Measurements from ENCODE around the gene MTARC1.

Gene MTARC1

GRCh38 chr1:220768126-220768601 is 18.5 kb upstream of the MTARC1 start:
- in situ Hi-C loops (cut with MboI; ENCODE audit: low sequenced_read_pairs, unreplicated experiment) = no loop called here
- no peak for DNase-seq (ENCODE audit: low spot score)
- no peak for TF ChIP-seq CTCF (IDR thresholded peaks at IDR 0.05; ENCODE audit: borderline replicate concordance, control extremely low read depth, extremely low read depth, insufficient read depth, missing control alignments)

GRCh38 chr1:220769205-220769604 is 17.5 kb upstream of the MTARC1 start:
- no peak for DNase-seq (ENCODE audit: low spot score)
- in situ Hi-C loops (cut with MboI; ENCODE audit: low sequenced_read_pairs, unreplicated experiment) = no loop called here
- no peak for TF ChIP-seq CTCF (IDR thresholded peaks at IDR 0.05; ENCODE audit: borderline replicate concordance, control extremely low read depth, extremely low read depth, insufficient read depth, missing control alignments)

GRCh38 chr1:220770245-220770913 is 16.3 kb upstream of the MTARC1 start:
- TF ChIP-seq CTCF (IDR thresholded peaks at IDR 0.05; ENCODE audit: borderline replicate concordance, control extremely low read depth, extremely low read depth, insufficient read depth, missing control alignments) = no peak
- in situ Hi-C loops (cut with MboI; ENCODE audit: low sequenced_read_pairs, unreplicated experiment) = loop anchor here (10.0 kb wide), 1 partner anchor 86 kb away; no protein-coding TSS in a partner anchor
- peak; percentile 68 for DNase-seq (ENCODE audit: low spot score)

- no peak for DNase-seq (ENCODE audit: low spot score)
- no peak for TF ChIP-seq CTCF (IDR thresholded peaks at IDR 0.05; ENCODE audit: borderline replicate concordance, control extremely low read depth, extremely low read depth, insufficient read depth, missing control alignments)
- in situ Hi-C loops (cut with MboI; ENCODE audit: low sequenced_read_pairs, unreplicated experiment) = loop anchor here (10.0 kb wide), 1 partner anchor 88 kb away; no protein-coding TSS in a partner anchor
These were observed 13.9 kb upstream of the MTARC1 start for GRCh38 chr1:220772846-220773245.

GRCh38 chr1:220775240-220775853 is 11.4 kb upstream of the MTARC1 start:
- in situ Hi-C loops (cut with MboI; ENCODE audit: low sequenced_read_pairs, unreplicated experiment) = loop anchor here (10.0 to 25.0 kb wide), 3 partner anchors 91 to 938 kb away; no protein-coding TSS in a partner anchor

GRCh38 chr1:220776254-220776653 is 10.5 kb upstream of the MTARC1 start:
- TF ChIP-seq CTCF (IDR thresholded peaks at IDR 0.05; ENCODE audit: borderline replicate concordance, control extremely low read depth, extremely low read depth, insufficient read depth, missing control alignments) = no peak
- in situ Hi-C loops (cut with MboI; ENCODE audit: low sequenced_read_pairs, unreplicated experiment) = loop anchor here (10.0 to 25.0 kb wide), 3 partner anchors 91 to 939 kb away; no protein-coding TSS in a partner anchor
- no peak for DNase-seq (ENCODE audit: low spot score)

More at GRCh38 chr1:220775240-220775853, 11.4 kb upstream of the MTARC1 start:
- peak; percentile 62 for TF ChIP-seq CTCF (IDR thresholded peaks at IDR 0.05; ENCODE audit: borderline replicate concordance, control extremely low read depth, extremely low read depth, insufficient read depth, missing control alignments)
- DNase-seq (ENCODE audit: low spot score) = peak; percentile 62

Measured in GM13976 (cell line).